ENCODE measurements around the gene HOXC6. TPM values are rescaled to one million over a fixed set of nuclear protein-coding genes. Genes with fewer than 3 reads are reported as not detected.

Gene HOXC6
- total and polyA plus RNA-seq, 9 of the 15 experiments (the other 6 are each of a cell fraction or from before 2014, with no cell fraction given) = 0.06 to 4.0 (median 1.4) TPM

GRCh38 chr12:54005853-54006558 lies 22.2 kb upstream of the HOXC6 start:
- Histone ChIP-seq H3K9ac (ENCODE audit: insufficient read depth in 1 of 2, low read depth in 2 of 2, low read length in 2 of 2) (peak overlapping the region; percentile 17 to 79; a peak in 3 of 4 replicates), H3K4me1 (replicated peaks in 1 of 2; ENCODE audit: control insufficient read depth in 2 of 2, insufficient read depth in 2 of 2, low read length in 2 of 2) (peaks cover 24 to 41% of the 10 kb centered on the region in 2 experiments), H3K27me3 (ENCODE audit: control insufficient read depth in 2 of 2, insufficient read depth in 2 of 2, low read length in 2 of 2) (no peaks in the 10 kb centered on the region), H3K79me2 (ENCODE audit: control insufficient read depth, insufficient read depth, low read length) (peaks cover 3% of the 10 kb centered on the region; the same call in 2 of the 3 replicates), H3K36me3 (ENCODE audit: control insufficient read depth, insufficient read depth, low read length) (no peaks in the 10 kb centered on the region), H2AFZ (ENCODE audit: low read depth, low read length) (peak overlapping the region; percentile 15; the same call in 1 of the 2 replicates), H3K4me3 (no peak overlapping the region), H3K27ac (ENCODE audit: extremely low read depth, low read depth, low read length) (no peak overlapping the region), H4K20me1 (replicated peaks; ENCODE audit: control insufficient read depth, insufficient read depth, low read length) (no peaks in the 10 kb centered on the region; the same call in 1 of the 2 replicates), H3K4me2 (ENCODE audit: insufficient read depth, low read length) (peak overlapping the region; percentile 54), H3K9me1 (ENCODE audit: control insufficient read depth, insufficient read depth, low read length) (no peaks in the 10 kb centered on the region), H3K9me3 (replicated peaks; ENCODE audit: control insufficient read depth, insufficient read depth, low read depth, low read length) (no peaks in the 10 kb centered on the region)
- intact Hi-C loops (cut with micrococcal nuclease) (loop anchor here (1.0 to 2.0 kb wide), 4 partner anchors 21 to 185 kb away; partner anchors contain the start of genes HOXC10 and HOXC5), in situ Hi-C loops (cut with MboI) (no loop called here)
- DNase-seq (ENCODE audit: extremely low read depth in 1 of 4, low spot score in 3 of 4) (peak; percentile 82 to 91 (median 86)), ATAC-seq (peak; percentile 90), FAIRE-seq (peak; percentile 93)
- POLR2A ChIA-PET = interaction anchor here (0.6 to 1.9 kb wide), 6 partner anchors 11 to 274 kb away, joined by 3 to 10 read pairs (median 4); partner anchors contain the start of gene HNRNPA1
- WGBS (ENCODE audit: insufficient coverage, low coverage, missing lambda C conversion rate) = 14% methylated on average over 33 of the region's 39 CpGs
- BruUV-seq (replicated peaks) = no TSS peak
- CTCF ChIA-PET (ENCODE audit: low intra/inter-chr PET ratio) = interaction anchor here (0.6 to 3.0 kb wide), 16 partner anchors 12 to 211 kb away, joined by 3 to 42 read pairs (median 6); partner anchors contain the start of genes HOXC10 and HOXC5
- peak; percentile 71 for TF ChIP-seq XRCC5 (IDR thresholded peaks at IDR 0.05; ENCODE audit: low read depth, low read length)
- TF ChIP-seq, protein P1, sequence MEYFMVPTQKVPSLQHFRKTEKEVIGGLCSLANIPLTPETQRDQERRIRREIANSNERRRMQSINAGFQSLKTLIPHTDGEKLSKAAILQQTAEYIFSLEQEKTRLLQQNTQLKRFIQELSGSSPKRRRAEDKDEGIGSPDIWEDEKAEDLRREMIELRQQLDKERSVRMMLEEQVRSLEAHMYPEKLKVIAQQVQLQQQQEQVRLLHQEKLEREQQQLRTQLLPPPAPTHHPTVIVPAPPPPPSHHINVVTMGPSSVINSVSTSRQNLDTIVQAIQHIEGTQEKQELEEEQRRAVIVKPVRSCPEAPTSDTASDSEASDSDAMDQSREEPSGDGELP (CRISPR knock-in tag; IDR thresholded peaks at IDR 0.05; ENCODE audit: borderline replicate concordance) = peak; percentile 56; the same call in 1 of the 2 replicates
- TF ChIP-seq MEIS2 (IDR thresholded peaks at IDR 0.05; ENCODE audit: partially characterized antibody) = no peak
- TF ChIP-seq MAX (CRISPR knock-in tag; IDR thresholded peaks at IDR 0.05) = peak; percentile 28
- TF ChIP-seq STAT5A (IDR thresholded peaks at IDR 0.05; ENCODE audit: borderline replicate concordance, low read length) = no peak
- TF ChIP-seq MTA3 (IDR thresholded peaks at IDR 0.05; ENCODE audit: borderline replicate concordance) = peak; percentile 17; the same call in 1 of the 2 replicates
- TF ChIP-seq JUN (IDR thresholded peaks at IDR 0.05; ENCODE audit: borderline replicate concordance, low read depth, low read length) = peak; percentile 11; the same call in 1 of the 2 replicates
- no peak for TF ChIP-seq JUN (CRISPR knock-in tag; IDR thresholded peaks at IDR 0.05; ENCODE audit: borderline replicate concordance)
- no peak for TF ChIP-seq HBP1 (CRISPR knock-in tag; IDR thresholded peaks at IDR 0.05)
- peak; percentile 52; the same call in 1 of the 2 replicates for TF ChIP-seq CXXC5 (CRISPR knock-in tag; IDR thresholded peaks at IDR 0.05)
- TF ChIP-seq ZNF584 (CRISPR knock-in tag; IDR thresholded peaks at IDR 0.05; ENCODE audit: low read depth) = no peak
- peak; percentile 88 for TF ChIP-seq ARID2 (IDR thresholded peaks at IDR 0.05)
- TF ChIP-seq KDM4B (IDR thresholded peaks at IDR 0.05; ENCODE audit: borderline replicate concordance in 2 of 2, low read depth in 1 of 2) = 0 out of 4 replicates have a peak, but pooled peaks of 1 of the 2 experiments have one; percentile 65
- TF ChIP-seq, protein P2, sequence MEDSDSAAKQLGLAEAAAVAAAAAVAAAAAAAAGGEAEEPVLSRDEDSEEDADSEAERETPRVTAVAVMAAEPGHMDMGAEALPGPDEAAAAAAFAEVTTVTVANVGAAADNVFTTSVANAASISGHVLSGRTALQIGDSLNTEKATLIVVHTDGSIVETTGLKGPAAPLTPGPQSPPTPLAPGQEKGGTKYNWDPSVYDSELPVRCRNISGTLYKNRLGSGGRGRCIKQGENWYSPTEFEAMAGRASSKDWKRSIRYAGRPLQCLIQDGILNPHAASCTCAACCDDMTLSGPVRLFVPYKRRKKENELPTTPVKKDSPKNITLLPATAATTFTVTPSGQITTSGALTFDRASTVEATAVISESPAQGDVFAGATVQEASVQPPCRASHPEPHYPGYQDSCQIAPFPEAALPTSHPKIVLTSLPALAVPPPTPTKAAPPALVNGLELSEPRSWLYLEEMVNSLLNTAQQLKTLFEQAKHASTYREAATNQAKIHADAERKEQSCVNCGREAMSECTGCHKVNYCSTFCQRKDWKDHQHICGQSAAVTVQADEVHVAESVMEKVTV (CRISPR knock-in tag; IDR thresholded peaks at IDR 0.05) = peak; percentile 96
- peak; percentile 29; the same call in 1 of the 2 replicates for TF ChIP-seq CREM (IDR thresholded peaks at IDR 0.05; ENCODE audit: low read depth)
- 0 out of 4 replicates have a peak, but pooled peaks of 1 of the 2 experiments have one; percentile 30 for TF ChIP-seq TEAD1 (CRISPR knock-in tag; IDR thresholded peaks at IDR 0.05)
